HEK293 (cell line): ENCODE data around the gene EED.

Experiments
- BCL11A ChIP-seq: fragments of 450-650 bp; formaldehyde crosslinking; IDR thresholded peaks from 2 replicates; pipeline ENCODE4 v1.5.1; 2016; ENCODE audit warnings: low read depth, missing biosample characterization, missing genetic modification characterization
- EGR2 ChIP-seq: fragments of 450-650 bp; formaldehyde crosslinking; IDR thresholded peaks from 2 replicates; pipeline ENCODE4 v1.5.1; 2016; ENCODE audit warnings: low read depth, missing biosample characterization, missing genetic modification characterization
- ELK4 ChIP-seq: IDR thresholded peaks from 2 replicates; pipeline ENCODE4 v1.6.1; 2011; ENCODE audit warnings: mild to moderate bottlenecking, low read depth, low read length, borderline replicate concordance
- KLF1 ChIP-seq: fragments of 450-650 bp; formaldehyde crosslinking; IDR thresholded peaks from 2 replicates; pipeline ENCODE4 v1.5.1; 2016; ENCODE audit warnings: missing biosample characterization, missing genetic modification characterization
- MZF1 ChIP-seq: fragments of 450-650 bp; formaldehyde crosslinking; IDR thresholded peaks from 2 replicates; pipeline ENCODE4 v1.5.1; 2017; ENCODE audit warnings: missing biosample characterization, missing genetic modification characterization, borderline replicate concordance
- PATZ1 ChIP-seq: fragments of 450-650 bp; formaldehyde crosslinking; IDR thresholded peaks from 2 replicates; pipeline ENCODE4 v1.5.1; 2016; ENCODE audit warnings: missing biosample characterization, missing genetic modification characterization
- PRDM2 ChIP-seq: fragments of 450-650 bp; formaldehyde crosslinking; IDR thresholded peaks from 2 replicates; pipeline ENCODE4 v1.5.1; 2016; ENCODE audit warnings: missing biosample characterization, missing genetic modification characterization, borderline replicate concordance
- PRDM6 ChIP-seq: fragments of 450-650 bp; formaldehyde crosslinking; IDR thresholded peaks from 2 replicates; pipeline ENCODE4 v1.5.1; 2017; ENCODE audit warnings: missing biosample characterization, missing genetic modification characterization
- SCRT1 ChIP-seq: fragments of 450-650 bp; formaldehyde crosslinking; IDR thresholded peaks from 2 replicates; pipeline ENCODE4 v1.5.1; 2016; ENCODE audit warnings: missing biosample characterization, missing genetic modification characterization, borderline replicate concordance
- ZBTB11 ChIP-seq: fragments of 450-650 bp; formaldehyde crosslinking; conservative IDR thresholded peaks from 2 replicates; pipeline ENCODE4 v1.5.1; 2016; ENCODE audit warnings: low read depth, missing biosample characterization, missing genetic modification characterization
- ZFHX2 ChIP-seq: fragments of 450-650 bp; formaldehyde crosslinking; conservative IDR thresholded peaks from 2 replicates; pipeline ENCODE4 v1.5.1; 2016; ENCODE audit warnings: missing biosample characterization, missing genetic modification characterization
- ZFP3 ChIP-seq: fragments of 450-650 bp; formaldehyde crosslinking; IDR thresholded peaks from 2 replicates; pipeline ENCODE4 v1.5.1; 2016; ENCODE audit warnings: low read depth, missing biosample characterization, missing genetic modification characterization
- ZNF335 ChIP-seq: fragments of 450-650 bp; formaldehyde crosslinking; conservative IDR thresholded peaks from 2 replicates; pipeline ENCODE4 v1.5.1; 2016; ENCODE audit warnings: missing biosample characterization, missing genetic modification characterization
- ZNF449 ChIP-seq: fragments of 450-650 bp; formaldehyde crosslinking; IDR thresholded peaks from 2 replicates; pipeline ENCODE4 v1.5.1; 2017; ENCODE audit warnings: missing biosample characterization, mild to moderate bottlenecking, missing genetic modification characterization, moderate library complexity
- ZNF529 ChIP-seq: fragments of 450-650 bp; formaldehyde crosslinking; IDR thresholded peaks from 2 replicates; pipeline ENCODE4 v1.5.1; 2017; ENCODE audit warnings: missing genetic modification characterization, missing biosample characterization; ENCODE audit not compliant: insufficient replicate concordance
- ZNF548 ChIP-seq: fragments of 450-650 bp; formaldehyde crosslinking; IDR thresholded peaks from 2 replicates; pipeline ENCODE4 v1.5.1; 2016; ENCODE audit warnings: missing biosample characterization, missing genetic modification characterization
- ZNF571 ChIP-seq: fragments of 450-650 bp; formaldehyde crosslinking; IDR thresholded peaks from 2 replicates; pipeline ENCODE4 v1.5.0; 2017; ENCODE audit warnings: missing biosample characterization, missing genetic modification characterization
- ZNF639 ChIP-seq: fragments of 450-650 bp; formaldehyde crosslinking; IDR thresholded peaks from 2 replicates; pipeline ENCODE4 v1.5.1; 2016; ENCODE audit warnings: missing biosample characterization, missing genetic modification characterization
- ZNF658 ChIP-seq: fragments of 450-650 bp; formaldehyde crosslinking; IDR thresholded peaks from 2 replicates; pipeline ENCODE4; 2016; ENCODE audit warnings: missing biosample characterization, missing genetic modification characterization
- ZNF76 ChIP-seq: fragments of 450-650 bp; formaldehyde crosslinking; IDR thresholded peaks from 2 replicates; pipeline ENCODE4; 2016; ENCODE audit warnings: low read depth, missing biosample characterization, missing genetic modification characterization, borderline replicate concordance

Gene EED

GRCh38 chr11:86302092-86302793 lies 57.7 kb downstream of the EED start, which contains the start of gene HIKESHI (continued):
- TF ChIP-seq PRDM2 (tag by site-specific recombination) (no peak), ZNF658 (tag by site-specific recombination) (no peak), MZF1 (tag by site-specific recombination) (0 out of 2 replicates have a peak, but pooled peaks have one; percentile 8), ZFP3 (no peak), PRDM6 (no peak), ZNF639 (tag by site-specific recombination) (peak; percentile 71; the same call in 1 of the 2 replicates), ZNF529 (tag by site-specific recombination) (no peak), ZNF571 (tag by site-specific recombination) (no peak), ZNF449 (tag by site-specific recombination) (peak; percentile 39; the same call in 1 of the 2 replicates), SCRT1 (tag by site-specific recombination) (peak; percentile 88), KLF1 (tag by site-specific recombination) (no peak), PATZ1 (tag by site-specific recombination) (peak; percentile 72), ZNF548 (tag by site-specific recombination) (no peak), ZBTB11 (tag by site-specific recombination) (peak; percentile 94), ZNF76 (tag by site-specific recombination) (peak; percentile 98), ZFHX2 (tag by site-specific recombination) (peak; percentile 64), EGR2 (tag by site-specific recombination) (peak; percentile 51; the same call in 1 of the 2 replicates), BCL11A (tag by site-specific recombination) (peak; percentile 27; the same call in 1 of the 2 replicates), ZNF335 (tag by site-specific recombination) (peak; percentile 90), ELK4 (0 out of 2 replicates have a peak, but pooled peaks have one; percentile 53)
